ENCODE measurements around the gene LAG3.

The LAG3 gene

DNA sequence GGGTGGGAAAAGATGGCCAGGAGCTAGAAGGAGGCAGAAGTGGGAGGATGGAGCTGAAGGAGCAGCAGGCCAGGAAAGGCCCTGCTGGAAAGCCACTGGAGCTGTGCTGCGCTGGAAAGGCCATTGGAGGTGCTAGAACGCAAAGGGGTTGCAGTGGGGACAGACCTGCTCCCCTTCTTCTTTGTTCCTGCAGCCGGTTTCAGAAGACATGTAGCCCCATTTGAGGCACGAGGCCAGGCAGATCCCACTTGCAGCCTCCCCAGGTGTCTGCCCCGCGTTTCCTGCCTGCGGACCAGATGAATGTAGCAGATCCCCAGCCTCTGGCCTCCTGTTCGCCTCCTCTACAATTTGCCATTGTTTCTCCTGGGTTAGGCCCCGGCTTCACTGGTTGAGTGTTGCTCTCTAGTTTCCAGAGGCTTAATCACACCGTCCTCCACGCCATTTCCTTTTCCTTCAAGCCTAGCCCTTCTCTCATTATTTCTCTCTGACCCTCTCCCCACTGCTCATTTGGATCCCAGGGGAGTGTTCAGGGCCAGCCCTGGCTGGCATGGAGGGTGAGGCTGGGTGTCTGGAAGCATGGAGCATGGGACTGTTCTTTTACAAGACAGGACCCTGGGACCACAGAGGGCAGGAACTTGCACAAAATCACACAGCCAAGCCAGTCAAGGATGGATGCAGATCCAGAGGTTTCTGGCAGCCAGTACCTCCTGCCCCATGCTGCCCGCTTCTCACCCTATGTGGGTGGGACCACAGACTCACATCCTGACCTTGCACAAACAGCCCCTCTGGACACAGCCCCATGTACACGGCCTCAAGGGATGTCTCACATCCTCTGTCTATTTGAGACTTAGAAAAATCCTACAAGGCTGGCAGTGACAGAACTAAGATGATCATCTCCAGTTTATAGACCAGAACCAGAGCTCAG is 47.0 kb downstream of the LAG3 start:
- TF ChIP-seq CTCF (IDR thresholded peaks at IDR 0.05): no peak

GRCh38 chr12:6820166-6820565 is 47.8 kb downstream of the LAG3 start:
- no peak for TF ChIP-seq CTCF (IDR thresholded peaks at IDR 0.05)

DNA sequence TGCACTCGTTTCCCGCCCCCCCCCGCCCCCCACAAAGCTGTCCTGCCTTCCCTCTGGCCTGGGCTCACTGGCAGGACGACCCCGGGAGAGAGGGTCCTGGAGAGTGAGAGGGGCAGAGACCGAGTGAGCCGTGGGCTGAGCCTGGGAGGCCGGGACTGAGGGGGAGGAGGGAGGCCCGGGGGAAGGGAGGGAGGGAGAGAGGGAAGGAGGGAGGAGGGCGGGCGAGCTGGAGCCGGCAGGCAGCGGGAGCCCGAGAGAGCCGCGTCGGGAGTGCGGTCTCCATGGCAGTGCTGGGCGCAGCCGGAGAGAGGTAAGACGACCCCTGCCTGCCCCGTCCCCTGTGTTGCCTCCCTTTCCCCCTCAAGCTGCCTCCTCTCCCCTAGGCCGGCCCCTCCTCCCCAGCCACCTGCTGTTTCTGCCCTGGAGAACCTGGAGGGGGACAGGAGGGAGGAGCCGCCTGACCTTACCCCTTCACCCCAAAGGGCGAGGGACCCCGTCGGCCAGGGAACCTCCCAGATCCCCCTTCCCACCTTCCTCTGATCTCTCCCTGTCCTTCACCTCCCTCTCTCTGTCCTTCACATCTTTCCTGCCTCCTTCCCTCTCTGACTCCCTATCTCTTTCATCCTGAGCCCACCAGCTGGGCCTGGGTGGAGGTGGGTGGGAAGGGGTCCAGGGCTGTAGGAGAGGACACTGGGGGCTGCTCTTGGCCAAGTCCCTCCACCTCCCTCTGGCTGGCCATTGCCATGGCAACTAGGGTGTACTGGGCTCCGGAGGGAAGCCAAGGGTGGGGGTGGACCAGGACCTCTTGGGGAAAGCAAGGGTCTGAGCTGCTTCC is 49.5 kb downstream of the LAG3 start, which contains the start of gene GPR162:
Gene GPR162 (plus strand): TSS at position 231 of the 835 bp plus-strand sequence. CDS start 2,078 bp downstream, outside the sequence.
- TF ChIP-seq CTCF (IDR thresholded peaks at IDR 0.05): no peak

DNA sequence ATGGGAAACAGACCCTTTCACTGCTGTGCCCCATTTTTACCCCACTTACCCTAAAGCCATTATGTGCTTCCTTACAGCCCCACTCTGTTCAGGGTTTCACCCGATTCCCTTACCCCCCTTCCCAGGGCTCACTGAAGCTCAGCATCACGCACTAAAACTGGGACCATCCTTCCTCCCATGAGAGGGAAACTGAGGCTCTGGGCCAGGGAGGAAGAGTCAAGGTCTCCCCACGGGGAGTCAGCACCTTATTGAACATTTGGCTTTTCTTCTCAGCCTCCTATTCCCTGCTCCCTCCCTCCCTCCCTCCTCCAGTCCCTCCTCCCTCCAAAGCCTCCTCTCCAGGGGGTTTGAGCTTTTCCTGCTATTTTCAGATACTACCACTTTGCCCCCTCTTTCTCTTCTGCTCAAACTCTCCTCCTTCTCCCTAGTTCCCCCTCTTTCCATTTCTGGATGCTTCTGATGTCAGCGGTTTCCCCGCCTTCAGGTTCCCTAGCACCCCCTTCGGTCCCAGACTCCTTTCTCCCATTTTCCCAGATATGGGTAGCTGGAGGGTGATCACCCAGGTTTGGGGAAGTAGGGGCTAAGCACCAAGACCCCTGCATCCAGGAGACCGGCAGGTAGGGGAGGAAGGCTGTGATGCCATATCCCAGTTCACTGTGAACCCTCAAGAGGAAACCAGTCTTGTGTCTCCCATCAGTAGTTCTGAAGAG is 50.3 kb downstream of the LAG3 start:
- TF ChIP-seq CTCF (IDR thresholded peaks at IDR 0.05): no peak

GRCh38 chr12:6823182-6824084 is 51.1 kb downstream of the LAG3 start:
- TF ChIP-seq CTCF (IDR thresholded peaks at IDR 0.05): no peak

DNA sequence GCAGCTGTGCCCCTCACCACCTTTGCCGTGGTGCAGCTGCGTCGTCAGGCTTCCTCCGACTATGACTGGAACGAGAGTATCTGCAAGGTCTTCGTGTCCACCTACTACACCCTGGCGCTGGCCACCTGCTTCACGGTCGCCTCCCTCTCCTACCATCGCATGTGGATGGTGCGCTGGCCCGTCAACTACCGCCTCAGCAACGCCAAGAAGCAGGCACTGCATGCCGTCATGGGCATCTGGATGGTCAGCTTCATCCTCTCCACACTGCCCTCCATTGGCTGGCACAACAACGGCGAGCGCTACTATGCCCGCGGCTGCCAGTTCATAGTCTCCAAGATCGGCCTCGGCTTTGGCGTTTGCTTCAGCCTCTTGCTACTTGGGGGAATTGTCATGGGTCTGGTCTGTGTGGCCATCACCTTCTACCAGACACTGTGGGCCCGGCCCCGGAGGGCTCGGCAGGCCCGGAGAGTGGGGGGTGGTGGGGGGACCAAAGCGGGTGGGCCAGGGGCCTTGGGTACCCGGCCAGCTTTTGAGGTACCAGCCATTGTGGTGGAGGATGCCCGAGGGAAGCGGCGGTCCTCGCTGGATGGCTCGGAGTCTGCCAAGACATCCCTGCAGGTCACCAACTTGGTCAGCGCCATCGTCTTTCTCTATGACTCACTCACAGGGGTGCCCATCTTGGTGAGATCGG is 51.9 kb downstream of the LAG3 start:
- TF ChIP-seq CTCF (IDR thresholded peaks at IDR 0.05): no peak

Measured in LNCAP (cell line).